Activated T-cell treated with anti-CD3 and anti-CD28 coated beads for 4 hours (primary cell): ENCODE data around the gene PRPF6.
"Not testable (repeated sequence)": the region's sequence is repeated elsewhere in the genome, so short reads cannot be mapped to it uniquely, and the experiment has no call there.

ENCODE experiments used
- DNase-seq: peaks from one replicate; pipeline ENCODE4 v3.0.0-alpha.2; 2020

PRPF6 gene

DNA sequence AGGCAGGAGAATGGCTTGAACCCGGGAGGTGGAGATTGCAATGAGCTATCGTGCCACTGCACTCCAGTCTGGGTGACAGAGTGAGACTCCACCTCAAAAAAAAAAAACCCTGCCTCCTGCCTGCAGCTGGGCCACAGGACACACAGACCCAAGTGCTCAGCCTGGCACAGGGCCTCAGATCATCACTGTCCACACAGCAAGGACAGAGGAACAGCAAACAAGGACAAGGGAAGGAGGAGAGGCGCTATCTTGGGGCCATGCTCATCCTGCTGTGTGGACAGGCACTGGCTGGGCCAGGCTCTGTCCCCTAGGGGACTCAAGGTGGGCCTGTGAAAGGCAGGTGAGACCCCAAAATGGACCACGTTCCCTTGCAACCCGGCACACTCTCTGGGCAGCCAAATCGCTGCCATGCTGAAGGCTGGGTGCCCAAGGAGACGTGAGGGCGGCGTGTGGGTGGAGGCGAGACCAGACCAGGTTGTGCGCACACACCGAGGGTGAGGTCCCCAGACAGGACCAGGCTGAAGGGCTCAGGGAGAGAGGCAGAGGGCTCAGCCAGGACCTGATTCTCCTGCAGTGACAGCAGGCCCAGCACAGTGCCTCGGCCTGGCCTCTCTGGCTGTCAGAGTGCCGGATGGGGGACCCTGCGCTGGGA lies 33.8 kb upstream of the PRPF6 start:
- no peak for DNase-seq

DNA sequence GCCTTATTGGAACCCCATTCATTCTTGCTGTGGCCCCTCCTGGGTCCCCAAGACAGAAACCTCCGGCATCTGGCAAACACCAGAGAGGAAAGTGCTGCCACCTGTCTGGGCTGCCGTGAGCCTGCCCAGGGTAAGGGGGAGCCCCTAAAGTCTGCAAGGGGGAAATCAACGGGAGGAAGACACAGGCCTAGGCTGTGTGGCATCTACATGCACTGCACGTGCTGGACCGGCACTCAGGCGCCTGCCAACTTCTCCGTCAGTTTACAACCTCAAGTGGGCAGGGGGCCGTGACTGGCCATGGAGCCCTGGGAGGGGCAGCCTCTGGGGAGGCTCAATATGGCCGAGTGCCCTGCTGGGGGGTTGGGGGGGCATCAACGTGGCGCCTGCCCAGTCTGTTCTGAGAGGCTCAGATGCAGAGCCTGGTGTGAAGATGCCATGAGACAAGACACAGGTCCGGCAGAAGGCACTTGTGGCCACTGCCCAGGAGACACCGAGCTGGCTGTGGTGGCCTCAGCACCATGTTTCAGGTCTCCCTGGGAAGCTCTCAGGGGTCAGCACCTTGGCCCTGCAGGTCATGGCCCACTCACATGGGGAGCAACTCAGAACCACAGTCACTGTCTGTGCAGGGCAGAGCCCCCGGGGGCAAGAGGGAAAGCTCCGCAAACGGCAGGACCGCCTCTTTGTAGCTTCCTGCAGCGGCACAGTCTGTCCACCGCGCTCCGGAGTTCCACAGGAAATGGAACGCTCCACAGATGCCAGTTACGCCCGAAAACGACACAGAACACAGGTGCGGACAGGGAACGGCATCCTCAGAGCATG lies 33.1 kb upstream of the PRPF6 start:
- DNase-seq: no peak

DNA sequence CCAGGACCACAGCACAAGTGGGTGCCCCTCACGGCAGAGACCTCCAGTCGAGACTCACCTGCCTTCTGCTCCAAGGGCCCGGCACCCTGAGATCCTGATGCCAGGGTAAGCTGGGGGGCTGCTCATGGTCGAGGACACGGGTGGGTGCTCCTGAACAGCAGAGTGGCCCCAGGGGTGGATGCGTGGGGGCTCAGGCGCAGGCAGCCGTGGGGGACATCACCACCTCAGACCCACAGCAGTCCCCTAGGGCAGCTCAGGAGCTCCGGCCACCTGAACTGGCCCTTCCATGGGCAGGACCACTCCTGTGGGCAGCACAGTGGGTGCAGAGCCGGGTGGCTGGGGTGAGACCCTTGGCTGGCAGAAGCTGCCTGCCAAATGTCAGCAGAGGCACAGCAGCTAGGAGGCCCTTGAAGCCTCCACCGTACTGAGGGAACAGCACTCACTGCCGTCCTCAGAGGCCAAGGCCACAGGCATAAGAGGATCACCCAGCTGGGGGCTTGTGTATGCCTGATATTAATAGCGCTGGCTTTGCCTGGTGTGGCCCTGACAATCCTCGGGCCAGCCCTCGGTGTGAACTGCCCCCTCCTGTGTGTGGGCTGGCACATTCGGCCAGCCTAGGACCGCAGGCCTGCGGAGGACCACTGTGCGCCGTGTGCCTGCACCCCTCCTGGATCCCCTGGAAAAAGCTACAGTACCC lies 30.1 kb upstream of the PRPF6 start:
- DNase-seq: no peak

DNA sequence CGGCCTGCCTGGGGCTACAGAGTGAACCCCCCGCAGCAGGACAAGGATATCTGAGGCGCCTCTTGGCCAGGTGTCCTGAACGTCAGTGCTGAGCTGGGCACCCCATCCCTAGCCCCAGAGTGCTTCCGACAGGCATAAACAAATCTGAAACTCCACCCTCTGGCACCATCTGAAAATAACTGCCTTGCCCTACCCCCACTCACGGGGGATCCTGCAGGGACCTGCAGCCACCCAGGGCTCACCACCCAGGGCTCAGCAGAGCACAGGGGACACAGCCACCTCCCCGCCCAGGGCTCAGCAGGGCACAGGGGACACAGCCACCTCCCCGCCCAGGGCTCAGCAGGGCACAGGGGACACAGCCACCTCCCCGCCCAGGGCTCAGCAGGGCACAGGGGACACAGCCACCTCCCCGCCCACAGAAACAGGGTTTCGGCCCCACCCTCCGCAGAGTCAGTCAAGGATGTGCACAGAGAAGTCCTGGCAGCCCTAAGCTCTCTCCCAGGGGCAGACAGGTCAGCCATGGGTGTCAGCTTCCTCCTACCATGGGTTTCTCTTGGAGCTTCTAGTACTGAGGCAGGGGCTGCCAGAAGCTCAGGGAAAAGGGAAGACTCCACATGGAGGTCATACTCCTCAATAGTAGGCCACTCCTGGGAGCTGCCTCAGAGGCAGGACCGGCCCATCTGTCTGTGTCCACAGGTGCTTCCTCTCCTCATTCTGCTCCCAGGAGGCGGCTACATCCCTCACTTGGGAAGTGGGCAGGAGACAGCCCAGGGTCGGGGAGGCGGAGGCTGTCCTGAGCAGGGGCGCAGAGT lies 29.3 kb upstream of the PRPF6 start:
- no peak for DNase-seq

DNA sequence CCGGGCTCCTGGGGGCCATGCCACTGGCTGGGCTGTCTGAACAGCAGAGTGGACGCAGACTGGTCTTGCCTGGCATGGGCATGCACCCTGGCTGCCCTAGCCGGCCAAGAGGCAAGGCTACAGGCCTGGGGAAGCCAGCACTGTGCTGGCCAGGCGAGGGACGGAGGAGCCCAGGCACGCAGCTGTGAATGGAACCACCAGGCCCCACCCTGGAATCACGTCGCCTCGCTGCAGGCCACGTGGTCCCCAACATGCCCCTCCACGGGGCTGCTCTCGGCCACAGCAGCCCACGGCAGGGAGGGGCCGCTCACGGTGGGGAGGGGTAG lies 28.8 kb upstream of the PRPF6 start:
- DNase-seq: no peak

DNA sequence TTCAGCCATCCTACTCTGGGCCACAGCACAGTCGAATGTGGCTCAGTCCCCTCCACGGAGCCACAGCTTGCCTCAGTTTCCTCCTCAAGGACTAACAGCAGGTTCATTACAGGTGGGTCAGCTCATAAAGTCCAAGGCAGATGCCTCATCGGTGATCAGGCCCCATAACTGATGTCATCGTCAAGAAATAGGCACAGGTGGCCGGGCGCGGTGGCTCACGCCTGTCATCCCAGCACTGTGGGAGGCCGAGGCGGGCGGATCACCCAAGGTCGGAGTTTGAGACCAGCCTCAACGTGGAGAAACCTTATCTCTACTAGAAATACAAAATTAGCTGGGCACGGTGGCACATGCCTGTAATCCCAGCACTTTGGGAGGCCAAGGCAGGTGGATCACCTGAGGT lies 28.2 kb upstream of the PRPF6 start:
- DNase-seq: no peak

DNA sequence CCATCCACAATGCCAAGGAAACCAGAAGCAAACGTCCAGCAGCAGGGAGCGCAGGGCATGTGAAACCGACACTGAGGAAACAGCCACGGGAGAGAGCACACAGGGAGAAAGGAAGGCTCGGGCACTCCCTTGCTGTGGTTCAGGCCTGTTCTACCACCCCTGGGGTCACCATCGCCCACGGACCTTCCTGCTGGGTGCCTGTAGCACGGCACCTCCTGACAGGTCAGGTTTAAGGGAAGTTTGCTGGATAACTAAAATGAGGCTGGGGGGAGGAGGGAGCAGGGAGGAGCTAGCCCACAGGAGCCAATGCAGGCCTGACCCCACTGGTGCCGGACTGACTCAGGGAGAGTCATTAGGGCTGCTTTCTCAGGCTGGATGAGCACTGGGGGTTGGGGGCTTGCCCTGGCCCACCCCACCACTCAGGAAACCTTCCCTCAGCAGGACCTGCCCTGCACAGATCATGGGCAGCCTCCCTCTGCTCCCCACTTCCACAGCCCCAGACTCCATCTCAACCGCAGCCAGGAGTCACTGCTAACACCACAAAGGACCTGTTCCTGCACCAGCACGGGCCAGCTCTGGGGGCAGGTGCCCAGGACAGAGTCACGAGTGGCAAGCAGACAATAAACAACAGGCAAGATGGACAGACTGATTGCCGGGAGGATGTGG lies 27.0 kb upstream of the PRPF6 start:
- no peak for DNase-seq

DNA sequence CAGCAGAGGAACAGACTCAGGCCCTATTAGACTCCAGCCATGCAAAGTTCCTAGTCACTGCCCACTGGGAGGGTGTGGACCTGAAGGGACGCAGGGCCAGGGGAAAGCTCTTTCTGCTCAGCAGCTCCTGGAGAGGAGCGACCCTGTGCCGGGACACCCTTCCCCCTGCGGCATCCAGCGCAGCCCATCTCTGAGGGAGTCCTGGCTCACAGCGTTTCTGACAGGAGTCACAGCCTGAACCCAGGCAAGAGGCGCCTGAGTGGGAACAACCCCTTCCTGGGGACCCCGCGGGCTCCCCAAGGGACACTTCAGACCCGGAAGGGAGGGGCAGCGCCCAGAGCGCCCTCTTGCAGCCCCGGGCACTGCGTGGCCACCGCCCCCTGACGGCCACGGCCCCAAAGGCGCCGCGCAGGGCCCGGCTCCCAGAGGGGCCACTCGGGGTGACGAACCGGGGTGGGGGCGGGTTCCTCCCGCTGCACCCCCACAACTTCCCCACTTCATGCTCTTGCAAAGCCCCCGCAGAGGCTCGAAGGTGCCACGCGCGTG lies 25.6 kb upstream of the PRPF6 start:
- DNase-seq: no peak

DNA sequence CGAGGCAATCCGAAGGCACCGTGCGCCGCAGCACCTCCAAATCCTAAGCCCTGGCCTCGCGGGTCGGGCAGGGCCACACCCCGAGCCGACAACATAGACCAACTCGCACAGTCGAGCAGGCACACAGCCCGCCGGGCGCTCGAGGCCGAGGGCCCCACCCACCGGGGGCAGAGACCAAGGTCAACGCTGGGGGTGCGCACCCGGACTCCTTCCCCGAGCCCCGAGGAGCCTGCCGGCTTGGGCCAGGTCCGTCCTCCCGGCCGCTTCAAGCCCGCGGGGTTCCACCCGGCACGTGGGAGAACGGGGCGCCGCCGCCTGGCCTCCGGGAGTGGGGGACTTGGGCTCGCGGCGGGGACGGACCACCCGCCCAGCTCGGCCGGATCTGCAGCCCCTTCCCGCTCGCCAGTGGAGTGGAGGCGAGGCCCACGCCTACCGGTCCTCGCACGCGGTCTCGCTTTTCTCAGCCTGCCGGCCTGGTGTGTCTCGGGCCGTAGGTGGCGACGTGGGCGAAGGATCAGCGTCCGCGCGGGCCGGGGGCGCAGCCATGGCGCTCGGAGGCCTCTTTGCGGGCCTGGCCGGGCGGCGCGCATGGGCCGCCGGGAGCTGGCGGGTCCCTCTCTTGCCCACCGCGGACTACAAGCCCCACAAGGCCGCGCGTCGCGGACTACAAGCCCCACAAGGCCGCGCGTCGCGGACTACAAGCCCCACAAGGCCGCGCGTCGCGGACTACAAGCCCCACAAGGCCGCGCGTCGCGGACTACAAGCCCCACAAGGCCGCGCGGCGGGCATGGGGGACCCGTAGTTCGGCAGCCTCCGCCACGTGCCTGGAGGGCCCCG lies 24.9 kb upstream of the PRPF6 start, which contains the start of gene UCKL1:
UCKL1 (minus strand) TSS at position 590 of the 837 bp plus-strand sequence; CDS start at position 546, 44 bp downstream.
- peak; percentile 84 for DNase-seq

DNA sequence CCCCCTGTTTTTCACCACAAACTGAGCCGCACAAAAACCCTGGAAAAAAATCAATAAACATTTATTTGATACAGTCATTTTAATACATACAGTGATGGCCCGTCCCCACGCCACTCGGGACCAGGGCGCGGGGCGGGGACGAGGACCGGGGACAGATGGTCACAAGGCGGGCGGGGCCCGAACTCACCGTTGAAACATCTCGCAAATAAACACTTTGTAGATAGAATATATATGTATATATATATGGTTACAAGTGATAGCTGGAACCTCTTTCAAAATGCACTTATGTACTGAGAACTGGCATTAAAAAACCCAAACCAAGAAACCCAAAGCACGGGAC lies 24.3 kb upstream of the PRPF6 start:
- no peak for DNase-seq

DNA sequence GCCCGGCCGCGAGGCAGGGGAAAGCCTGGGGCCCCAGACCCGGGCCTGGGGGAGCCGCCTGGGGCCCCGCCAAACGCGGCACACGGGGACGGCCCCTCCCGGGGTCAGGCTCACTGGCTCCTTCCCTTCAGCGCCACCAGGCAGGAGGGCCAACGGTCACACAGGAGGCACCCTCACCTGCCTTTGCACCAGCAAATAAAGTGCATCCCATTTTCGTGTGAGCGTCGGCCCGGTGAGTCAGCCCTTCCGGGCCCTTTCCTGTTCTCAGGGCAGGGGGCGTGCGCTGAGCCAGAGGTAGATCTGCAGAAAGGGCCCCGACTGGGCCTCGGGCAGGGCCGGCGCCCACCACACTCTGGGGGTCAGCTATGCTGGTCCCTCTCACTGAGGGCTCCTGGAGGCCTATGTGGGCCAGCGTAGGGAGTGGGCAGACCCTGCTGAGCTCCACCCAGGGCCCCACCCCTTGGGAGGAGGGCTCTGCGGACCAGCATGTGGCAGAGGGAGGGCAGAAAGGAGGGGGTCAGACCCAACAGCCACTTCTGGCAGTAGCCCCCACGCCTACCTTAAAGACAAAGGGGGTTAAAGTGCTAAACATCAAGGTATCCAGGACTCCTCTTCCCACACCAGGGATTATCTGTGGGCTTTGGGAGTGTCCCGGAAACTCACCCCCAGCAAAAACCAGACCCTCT lies 23.8 kb upstream of the PRPF6 start:
- DNase-seq: peak; percentile 61

DNA sequence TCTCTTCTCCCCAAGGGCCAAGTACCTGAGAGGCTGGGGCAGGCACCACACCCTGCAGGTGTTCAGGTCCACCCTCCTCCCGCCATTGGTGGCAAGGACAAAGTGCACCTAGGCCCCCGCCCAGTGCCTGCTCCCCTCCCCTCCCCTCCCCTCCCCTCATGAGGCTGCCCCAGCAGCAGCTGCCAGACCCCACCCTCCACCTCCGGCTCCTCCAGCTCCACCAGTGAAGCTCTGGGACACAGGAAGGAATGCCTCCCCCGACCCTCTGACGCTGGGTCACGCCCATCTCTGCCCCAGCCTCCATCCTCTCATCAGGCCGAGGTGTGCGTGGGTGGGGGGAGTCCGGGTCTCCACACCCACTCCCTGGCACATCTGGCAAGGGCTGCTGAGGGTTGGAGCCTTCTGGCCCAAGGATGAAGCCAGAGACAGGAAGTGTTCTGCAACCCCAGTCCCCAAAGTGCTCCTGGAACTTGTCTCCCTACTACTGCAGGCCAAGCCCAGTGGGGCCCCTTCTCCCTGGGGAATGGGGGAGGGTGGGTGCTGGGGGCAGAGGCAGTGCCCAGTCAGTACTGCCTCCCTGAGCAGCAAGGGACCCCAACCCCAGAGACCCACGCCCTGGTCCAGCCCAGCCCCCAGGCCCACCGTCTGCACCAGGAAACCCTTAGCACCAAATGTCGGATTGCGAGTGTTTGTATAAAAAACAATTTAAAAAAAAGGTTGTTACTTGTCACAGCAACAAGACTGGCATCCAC lies 23.1 kb upstream of the PRPF6 start:
- peak; percentile 52 for DNase-seq

DNA sequence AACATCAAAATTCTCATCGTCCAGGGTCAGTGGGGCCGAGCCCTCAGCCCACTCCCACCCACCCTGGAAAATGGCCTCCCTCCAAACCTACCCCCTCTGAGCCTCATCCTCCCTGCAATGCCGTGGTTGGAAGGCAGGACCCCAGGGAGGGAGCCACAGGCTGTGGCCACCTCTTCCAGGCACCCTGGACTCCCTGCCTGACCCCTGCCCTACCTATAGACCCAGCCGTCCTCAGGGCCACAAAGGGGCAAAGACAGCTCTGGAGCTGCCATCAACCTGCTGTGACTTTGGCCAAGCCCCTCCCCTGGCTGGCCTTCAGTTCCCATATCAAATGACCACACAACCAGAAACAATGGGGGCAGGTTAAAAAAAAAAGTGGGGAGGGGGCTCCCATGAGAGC lies 22.5 kb upstream of the PRPF6 start:
- DNase-seq: no peak

DNA sequence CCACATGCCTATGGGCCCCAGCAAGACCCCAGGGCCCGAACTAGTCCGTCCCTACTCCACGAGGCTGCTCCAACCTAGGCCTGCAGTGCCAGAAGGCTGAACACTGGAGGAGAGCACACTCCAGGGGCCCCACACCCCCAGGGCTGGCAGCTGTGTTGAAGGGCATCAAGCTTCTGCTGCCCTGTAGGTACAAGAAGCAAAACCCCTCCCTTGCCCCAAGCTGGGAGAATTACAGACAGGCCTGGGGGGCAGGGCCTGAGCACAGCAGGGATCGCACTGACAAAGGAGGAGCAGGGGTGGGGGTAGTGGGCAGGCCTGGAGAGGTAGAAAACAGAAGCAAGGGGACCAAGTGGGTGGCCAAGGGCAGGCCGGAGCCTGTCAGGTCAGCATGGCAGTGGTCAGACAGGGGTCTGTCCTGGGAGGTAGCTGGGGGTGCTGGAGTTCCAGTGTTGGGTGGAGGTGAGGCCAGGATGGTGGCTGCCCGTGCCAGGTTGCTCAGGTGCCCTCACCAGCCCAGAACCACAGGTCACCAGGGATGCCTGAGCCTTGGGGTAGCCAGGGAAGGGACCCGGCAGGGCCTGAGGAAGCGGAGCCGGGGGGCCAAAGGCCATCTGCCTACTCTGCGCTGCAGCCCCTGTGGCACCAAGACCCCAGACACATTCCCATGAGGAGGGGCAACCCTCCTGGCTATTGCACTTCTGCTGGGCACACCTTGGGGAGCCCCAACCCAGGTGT lies 21.8 kb upstream of the PRPF6 start:
- no peak for DNase-seq

DNA sequence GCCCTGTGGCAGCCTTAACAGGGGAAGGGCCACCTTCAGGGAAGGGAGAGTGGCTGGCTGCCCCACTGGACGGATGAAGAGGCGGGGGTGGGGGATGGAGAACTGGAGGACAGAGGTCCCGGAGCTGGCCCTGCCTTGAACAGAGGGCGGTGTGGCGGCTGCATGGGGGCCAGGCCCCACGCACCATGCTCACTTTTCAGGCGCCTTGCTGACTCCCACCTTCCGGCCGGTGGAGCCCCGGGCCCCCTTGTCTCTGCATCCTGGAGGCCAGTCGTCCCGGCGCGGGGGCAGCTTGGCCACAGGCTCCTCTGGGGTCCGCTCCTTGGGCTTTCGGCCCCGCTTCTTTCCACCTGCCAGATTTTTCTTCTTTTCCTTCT lies 21.2 kb upstream of the PRPF6 start:
- no peak for DNase-seq

DNA sequence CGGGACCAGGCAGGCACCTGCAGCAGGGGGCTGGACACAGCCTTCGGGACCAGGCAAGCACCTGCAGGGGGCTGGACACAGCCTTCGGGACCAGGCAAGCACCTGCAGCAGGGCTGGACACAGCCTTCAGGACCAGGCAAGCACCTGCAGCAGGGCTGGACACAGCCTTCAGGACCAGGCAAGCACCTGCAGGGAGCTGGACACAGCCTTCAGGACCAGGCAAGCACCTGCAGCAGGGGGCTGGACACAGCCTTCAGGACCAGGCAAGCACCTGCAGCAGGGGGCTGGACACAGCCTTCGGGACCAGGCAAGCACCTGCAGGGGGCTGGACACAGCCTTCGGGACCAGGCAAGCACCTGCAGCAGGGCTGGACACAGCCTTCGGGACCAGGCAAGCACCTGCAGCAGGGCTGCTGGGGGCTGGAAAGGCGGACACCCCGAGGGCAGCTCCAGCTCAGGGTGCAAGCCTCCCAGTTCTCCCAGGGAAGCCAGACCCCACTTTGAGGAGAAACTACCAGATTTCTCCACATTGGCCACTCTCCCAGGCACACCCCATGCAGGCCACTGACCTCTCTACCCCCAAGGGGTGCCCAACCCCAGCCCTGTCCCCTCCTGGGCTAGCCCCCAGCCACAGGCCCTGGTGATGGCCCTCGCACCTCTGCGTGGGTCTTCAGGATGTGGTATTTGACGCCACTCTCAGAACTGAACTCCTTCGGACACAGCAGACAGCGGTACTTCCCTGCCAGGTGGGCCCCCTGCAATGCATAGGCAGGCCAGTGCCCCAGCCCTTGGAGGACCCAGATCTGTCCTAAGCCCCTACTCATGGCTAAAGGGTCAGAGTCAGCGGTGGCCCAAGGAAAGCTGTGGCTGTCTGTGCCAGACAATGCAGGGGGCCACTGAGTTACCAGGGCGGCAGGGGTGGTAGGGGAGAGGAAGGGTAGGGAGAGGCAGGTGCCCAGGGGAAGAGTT lies 20.0 kb upstream of the PRPF6 start:
- not testable (repeated sequence) for DNase-seq

DNA sequence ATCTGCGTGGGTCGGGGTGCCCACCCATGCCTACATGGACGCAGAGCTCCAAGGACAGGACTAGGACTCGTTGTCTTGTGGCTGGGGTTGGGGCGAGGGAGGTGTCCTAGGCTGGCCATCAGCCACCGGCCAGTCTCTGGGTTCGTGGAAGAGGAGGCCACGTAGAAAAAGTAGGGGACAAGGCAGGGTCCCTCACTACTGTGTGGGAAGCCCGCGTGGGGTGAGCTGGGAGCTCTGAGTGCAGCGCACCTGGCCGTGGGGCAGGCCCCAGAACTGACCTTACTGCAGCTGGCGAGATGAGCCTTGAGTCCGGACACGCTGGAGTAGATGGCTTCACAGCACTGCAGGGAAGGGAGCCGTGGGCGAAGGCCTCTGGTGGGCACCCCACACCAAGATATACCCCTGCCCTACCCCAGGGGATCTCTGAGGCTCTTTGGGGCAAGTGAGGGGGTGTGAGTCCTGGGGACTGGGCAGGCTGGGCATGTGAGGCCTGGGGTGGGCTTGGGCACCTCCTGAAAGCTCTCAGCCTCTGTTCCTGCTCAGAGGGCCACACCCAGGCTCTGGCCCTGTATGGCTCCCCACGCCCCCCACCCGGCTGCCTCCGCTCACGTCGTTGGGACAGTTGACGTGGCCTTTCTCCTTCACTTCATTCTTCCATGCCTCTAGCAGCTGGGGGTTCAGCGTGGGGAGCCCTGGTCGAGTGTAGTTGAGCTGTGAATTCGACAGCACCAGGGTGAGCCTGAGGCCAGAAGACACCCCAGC lies 19.1 kb upstream of the PRPF6 start:
- no peak for DNase-seq
